Neuron (in vitro differentiated cells): Measurements from ENCODE around the gene ADSS1.

Source experiments
- H2AFZ ChIP-seq: one replicate; pipeline ENCODE4 v1.6.1; 2013; ENCODE audit warnings: low read depth, mild to moderate bottlenecking, inconsistent platforms, low read length, moderate library complexity
- H3K27me3 ChIP-seq: one replicate; pipeline ENCODE4 v1.6.1; 2013; ENCODE audit warnings: low read length; ENCODE audit not compliant: insufficient read depth
- H3K36me3 ChIP-seq: one replicate; pipeline ENCODE4 v1.6.1; 2013; ENCODE audit warnings: low read length; ENCODE audit not compliant: insufficient read depth
- H3K4me1 ChIP-seq: one replicate; pipeline ENCODE4 v1.6.1; 2013; ENCODE audit warnings: low read length; ENCODE audit not compliant: insufficient read depth
- H3K4me3 ChIP-seq: 2 replicates; pipeline ENCODE4 v1.5.1; 2013; ENCODE audit warnings: mild to moderate bottlenecking, low read length, moderate library complexity
- H3K9me3 ChIP-seq: one replicate; pipeline ENCODE4 v1.6.1; 2013; ENCODE audit warnings: low read length

Gene ADSS1

GRCh38 chr14:104792101-104792884, 68.3 kb downstream of the ADSS1 start:
- Histone ChIP-seq H3K4me3 (no peak overlapping the region), H2AFZ (no peak overlapping the region), H3K9me3 (no peaks in the 10 kb centered on the region), H3K4me1 (peaks cover 35% of the 10 kb centered on the region), H3K36me3 (peaks cover 30% of the 10 kb centered on the region), H3K27me3 (peaks cover 13% of the 10 kb centered on the region)

DNA sequence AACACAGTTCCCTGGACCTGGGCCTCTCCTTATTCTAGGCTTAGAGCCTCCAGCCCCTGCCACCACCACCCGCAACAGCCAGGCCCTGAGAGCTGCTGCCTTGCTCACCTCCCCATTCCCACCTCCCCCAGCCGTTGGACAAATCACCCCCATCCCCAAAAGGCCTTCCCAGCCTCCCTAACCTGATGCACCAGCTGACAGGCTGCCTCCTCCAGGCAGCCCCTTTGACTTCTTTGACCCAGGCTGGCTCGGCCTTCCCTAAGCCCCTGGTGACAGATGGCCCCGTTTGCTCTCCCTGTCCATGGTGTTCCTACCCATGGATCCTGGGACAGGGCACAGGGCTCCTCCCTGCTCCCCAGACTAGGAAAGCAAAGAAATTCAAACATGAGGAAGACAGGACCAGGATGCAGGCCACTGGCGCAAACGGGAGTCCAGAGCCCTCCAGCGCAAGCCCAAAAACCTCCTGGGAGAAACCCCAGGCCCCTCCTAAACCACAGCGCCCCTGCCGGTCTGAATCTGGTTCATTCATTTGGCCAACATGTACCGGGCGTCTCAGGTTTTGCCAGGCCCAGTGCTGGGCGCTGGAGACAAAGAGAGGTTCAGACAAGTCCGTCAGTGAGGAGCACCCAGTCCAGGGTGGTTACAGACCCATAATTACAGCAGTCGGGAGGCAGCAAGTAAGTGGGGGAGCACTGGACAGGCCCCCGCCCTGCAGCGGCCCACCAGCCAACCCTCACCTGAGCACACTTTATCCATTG, 69.1 kb downstream of the ADSS1 start:
- Histone ChIP-seq H3K4me3 (no peak overlapping the region), H3K36me3 (peaks cover 30% of the 10 kb centered on the region), H3K27me3 (peaks cover 21% of the 10 kb centered on the region), H3K4me1 (peaks cover 37% of the 10 kb centered on the region), H2AFZ (no peak overlapping the region), H3K9me3 (no peaks in the 10 kb centered on the region)

- Histone ChIP-seq H3K4me3 (peak overlapping the region; percentile 70), H3K4me1 (peaks cover 34% of the 10 kb centered on the region), H3K36me3 (peaks cover 30% of the 10 kb centered on the region), H2AFZ (no peak overlapping the region), H3K9me3 (no peaks in the 10 kb centered on the region), H3K27me3 (peaks cover 26% of the 10 kb centered on the region)
Observed at GRCh38 chr14:104793703-104793959, 69.6 kb downstream of the ADSS1 start.

DNA sequence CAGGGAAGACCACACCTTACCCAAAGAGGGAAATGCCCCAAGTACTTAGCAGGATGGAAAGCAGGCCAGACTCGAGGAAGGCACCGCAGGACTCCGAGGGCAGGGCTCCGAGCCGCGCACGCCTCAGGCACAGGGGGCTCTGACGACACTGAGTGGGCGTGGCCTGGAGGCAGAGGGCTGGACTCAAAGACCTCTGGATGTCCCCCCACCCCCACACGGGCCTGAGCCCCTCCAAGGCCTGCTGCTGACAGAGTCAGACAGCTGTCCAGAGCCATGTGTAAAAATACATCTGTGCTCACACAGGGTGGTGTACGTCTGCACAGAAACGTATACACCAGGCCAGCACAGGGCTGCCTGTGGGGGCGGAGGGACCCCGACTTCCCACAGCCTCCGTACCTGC, 70.1 kb downstream of the ADSS1 start:
- Histone ChIP-seq H3K9me3 (no peaks in the 10 kb centered on the region), H2AFZ (no peak overlapping the region), H3K4me1 (peaks cover 34% of the 10 kb centered on the region), H3K4me3 (peak overlapping the region; percentile 70), H3K27me3 (peaks cover 31% of the 10 kb centered on the region), H3K36me3 (peaks cover 27% of the 10 kb centered on the region)

GRCh38 chr14:104794631-104794992, 70.6 kb downstream of the ADSS1 start:
- H3K36me3 ChIP-seq, result peaks cover 22% of the 10 kb centered on the region
- no peaks in the 10 kb centered on the region for H3K9me3 ChIP-seq
- peaks cover 35% of the 10 kb centered on the region for H3K4me1 ChIP-seq
- H2AFZ ChIP-seq, result no peak overlapping the region
- H3K4me3 ChIP-seq, result peak overlapping the region; percentile 70
- H3K27me3 ChIP-seq, result peaks cover 36% of the 10 kb centered on the region

DNA sequence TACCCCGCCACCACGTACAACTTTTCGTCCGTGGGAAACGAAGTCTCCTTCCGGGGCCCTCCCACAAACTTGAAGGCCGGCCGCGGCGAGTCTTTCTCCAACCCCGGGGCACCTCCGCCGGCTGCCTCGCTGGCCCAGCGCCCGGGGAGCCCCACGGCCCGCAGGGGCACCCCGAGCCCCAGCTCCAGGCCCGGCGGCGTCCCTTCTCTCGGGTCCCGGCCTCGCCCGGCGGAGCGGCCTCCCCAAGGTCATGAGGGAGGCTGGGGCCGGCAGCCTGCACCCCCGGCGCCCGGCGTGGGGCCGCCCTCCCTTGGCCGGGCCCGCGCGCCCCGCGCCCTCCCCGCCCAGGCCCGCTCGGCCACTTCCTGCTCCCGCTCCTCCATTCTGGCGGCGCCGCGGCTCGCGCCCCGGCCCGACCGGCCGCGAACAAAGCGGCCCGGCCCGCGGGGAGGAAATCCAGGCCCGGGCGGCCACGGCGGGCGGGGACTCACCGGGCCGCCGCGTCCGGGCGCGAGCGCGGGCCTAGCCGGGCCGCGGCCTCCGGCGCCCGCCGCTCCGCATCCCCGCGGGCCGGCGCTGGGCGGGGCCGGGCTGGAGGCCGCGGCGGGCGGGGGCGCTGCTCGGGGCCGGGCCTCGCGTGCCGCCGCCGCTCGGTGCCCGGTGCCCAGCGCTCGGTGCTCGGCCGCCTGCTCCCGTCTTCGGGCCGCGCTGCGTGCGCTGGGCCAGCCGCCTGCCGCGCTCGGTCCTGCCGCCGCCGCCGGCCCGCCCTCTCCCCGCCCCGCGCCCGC, 71.2 kb downstream of the ADSS1 start, which contains the start of gene AKT1:
Gene AKT1 (minus strand): TSS at position 756 of the 788 bp plus-strand sequence. CDS start 3,105 bp downstream, outside the sequence.
- peak within 1 kb of the TSS; percentile 70 for H3K4me3 ChIP-seq
- H3K4me1 ChIP-seq, result peaks cover 39% of the 10 kb centered on the region
- H3K36me3 ChIP-seq, result peaks cover 18% of the 10 kb centered on the region
- peaks cover 40% of the 10 kb centered on the region for H3K27me3 ChIP-seq
- peak within 1 kb of the TSS; percentile 59 for H2AFZ ChIP-seq
- no peaks in the 10 kb centered on the region for H3K9me3 ChIP-seq

DNA sequence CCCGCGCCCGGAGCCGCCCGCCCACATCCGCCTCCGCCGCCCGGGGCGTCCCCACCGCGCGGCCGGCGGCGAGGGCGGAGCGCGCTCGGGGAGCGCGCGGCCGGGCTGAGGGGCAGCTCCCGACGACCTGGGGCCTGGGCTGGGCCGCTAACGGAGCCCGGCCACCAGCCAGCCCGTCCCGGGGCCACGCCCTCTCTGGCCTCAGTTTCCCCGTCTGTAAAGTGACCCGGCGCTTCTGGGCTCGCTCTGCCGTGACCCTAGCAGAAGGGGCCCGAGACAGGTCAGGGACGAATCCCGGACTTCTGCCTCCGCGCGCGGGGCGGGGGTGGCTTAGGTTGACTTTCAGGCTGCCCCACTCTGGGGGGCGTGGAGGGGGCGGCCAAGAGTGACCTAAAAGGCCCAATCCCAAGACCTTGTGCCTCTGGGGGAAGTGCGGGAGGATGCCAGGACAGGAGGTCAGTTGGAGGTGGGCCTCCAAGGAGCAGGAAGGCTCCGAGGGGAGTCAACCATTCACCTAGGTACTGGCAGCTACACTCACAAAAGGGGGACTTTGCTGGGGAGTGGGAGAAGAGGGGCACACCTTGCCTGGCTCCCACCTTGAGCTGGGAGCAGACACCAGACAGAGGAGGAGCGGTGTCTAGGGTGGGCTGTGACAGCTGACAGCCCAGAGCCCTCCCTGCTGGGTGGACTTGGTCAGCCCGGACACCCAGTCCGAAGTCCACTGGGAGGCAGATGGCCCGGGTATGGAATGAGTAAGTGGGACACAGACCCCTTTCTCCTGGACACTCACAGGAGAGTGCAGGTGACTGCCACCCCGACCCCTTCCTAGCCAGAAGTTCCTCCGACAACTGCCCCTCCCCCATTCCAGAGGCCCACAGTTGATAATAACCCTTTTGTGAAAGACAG, 72.0 kb downstream of the ADSS1 start:
- H3K36me3 ChIP-seq, result peaks cover 12% of the 10 kb centered on the region
- H3K4me1 ChIP-seq, result peaks cover 39% of the 10 kb centered on the region
- H2AFZ ChIP-seq, result peak overlapping the region; percentile 59
- H3K9me3 ChIP-seq, result no peaks in the 10 kb centered on the region
- H3K27me3 ChIP-seq, result peaks cover 44% of the 10 kb centered on the region
- H3K4me3 ChIP-seq, result peak overlapping the region; percentile 70

- H3K9me3 ChIP-seq, result no peaks in the 10 kb centered on the region
- H3K4me3 ChIP-seq, result no peak overlapping the region
- no peak overlapping the region for H2AFZ ChIP-seq
- peaks cover 5% of the 10 kb centered on the region for H3K36me3 ChIP-seq
- H3K27me3 ChIP-seq, result peaks cover 50% of the 10 kb centered on the region
- peaks cover 45% of the 10 kb centered on the region for H3K4me1 ChIP-seq
Observed at GRCh38 chr14:104796687-104797081, 72.7 kb downstream of the ADSS1 start.
